ENCODE measurements around the gene LRP1B.

DNA sequence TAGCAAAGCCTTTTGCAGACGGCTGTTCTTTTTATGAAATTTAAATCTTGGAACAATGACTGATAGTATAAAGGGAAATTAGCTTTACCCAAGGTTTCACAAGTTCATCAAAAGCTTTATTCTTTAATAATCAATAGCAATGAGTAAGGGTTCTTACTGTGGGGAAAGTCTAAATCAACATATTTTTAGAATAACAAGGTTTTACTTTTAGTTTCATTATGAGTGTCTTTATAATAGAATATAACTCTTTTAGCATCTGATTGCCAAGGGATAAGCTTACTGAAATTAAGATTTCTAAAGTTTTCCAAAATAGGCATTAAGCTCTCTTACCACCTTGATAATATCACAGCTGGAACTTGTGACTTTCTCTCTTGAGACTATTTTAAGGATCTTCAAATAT lies 1489.7 kb downstream of the LRP1B start:
- TF ChIP-seq, protein P1, sequence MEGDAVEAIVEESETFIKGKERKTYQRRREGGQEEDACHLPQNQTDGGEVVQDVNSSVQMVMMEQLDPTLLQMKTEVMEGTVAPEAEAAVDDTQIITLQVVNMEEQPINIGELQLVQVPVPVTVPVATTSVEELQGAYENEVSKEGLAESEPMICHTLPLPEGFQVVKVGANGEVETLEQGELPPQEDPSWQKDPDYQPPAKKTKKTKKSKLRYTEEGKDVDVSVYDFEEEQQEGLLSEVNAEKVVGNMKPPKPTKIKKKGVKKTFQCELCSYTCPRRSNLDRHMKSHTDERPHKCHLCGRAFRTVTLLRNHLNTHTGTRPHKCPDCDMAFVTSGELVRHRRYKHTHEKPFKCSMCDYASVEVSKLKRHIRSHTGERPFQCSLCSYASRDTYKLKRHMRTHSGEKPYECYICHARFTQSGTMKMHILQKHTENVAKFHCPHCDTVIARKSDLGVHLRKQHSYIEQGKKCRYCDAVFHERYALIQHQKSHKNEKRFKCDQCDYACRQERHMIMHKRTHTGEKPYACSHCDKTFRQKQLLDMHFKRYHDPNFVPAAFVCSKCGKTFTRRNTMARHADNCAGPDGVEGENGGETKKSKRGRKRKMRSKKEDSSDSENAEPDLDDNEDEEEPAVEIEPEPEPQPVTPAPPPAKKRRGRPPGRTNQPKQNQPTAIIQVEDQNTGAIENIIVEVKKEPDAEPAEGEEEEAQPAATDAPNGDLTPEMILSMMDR (IDR thresholded peaks at IDR 0.05), result no peak
- no peak for TF ChIP-seq POLR2A (IDR thresholded peaks at IDR 0.05)
